Testis (tissue), 5 donors: ENCODE results near the gene MAGOH. TPM values are rescaled to one million over a fixed set of nuclear protein-coding genes. Genes with fewer than 3 reads are reported as not detected.

ENCODE experiments used
- DNase-seq: peaks from one replicate; pipeline ENCODE4 v3.0.0-alpha.2; 2019
- H3K27ac ChIP-seq, 2 donors: fragments of 200-600 bp; sonication (generic); one replicate each; pipeline ENCODE4 v1.5.1; 2019
- H3K27me3 ChIP-seq: fragments of 200-600 bp; sonication (generic); one replicate; pipeline ENCODE4 v1.5.1; 2019
- H3K36me3 ChIP-seq: fragments of 200-600 bp; sonication (generic); one replicate; pipeline ENCODE4 v1.5.1; 2017; ENCODE audit warnings: low read depth; ENCODE audit errors: missing control alignments
- H3K4me1 ChIP-seq: fragments of 200-600 bp; sonication (generic); one replicate; pipeline ENCODE4 v1.5.1; 2019
- H3K4me3 ChIP-seq, 2 donors: fragments of 200-600 bp; sonication (generic); one replicate each; pipeline ENCODE4 v1.5.1; 2017 to 2019
- H3K9me3 ChIP-seq: fragments of 200-600 bp; sonication (generic); one replicate; pipeline ENCODE4 v1.5.1; 2017
- CTCF ChIP-seq, 3 experiments: fragments of 450-650 bp in 2 of 3; fragments of 200-600 bp in 1 of 3; sonication (generic) in 1 of 3; IDR thresholded peaks; one replicate each; pipeline ENCODE4 v1.5.1; 2016 to 2019; ENCODE audit warnings: antibody characterized with exemption in 3 of 3, mild to moderate bottlenecking in 2 of 3, moderate library complexity in 1 of 3
- POLR2A ChIP-seq: fragments of 450-650 bp; IDR thresholded peaks from one replicate; pipeline ENCODE4 v1.6.1; 2017; ENCODE audit warnings: antibody characterized with exemption, mild to moderate bottlenecking, moderate library complexity
- WGBS, 2 donors: methylation state at CpG; one replicate each; pipeline ENCODE4 v1.1.5; 2018; 5-methylcytosine and 5-hydroxymethylcytosine counted together
- intact Hi-C: fragments of 100-400 bp; cut with DNase I; formaldehyde crosslinking; loops from one replicate; pipeline ENCODE4 v1.15.1; 2023; ENCODE audit warnings: low total_unique reads
- long read RNA-seq, 2 donors: transcript quantifications; one replicate each; lab custom pipeline, GENCODE V29; 2026
- polyA plus RNA-seq: library from polyadenylated mRNA; stranded (reverse); fragments of 350-450 nt; fragmentation: Illumina TruSeq; extraction: RNeasy Lipid Tissue Mini Kit (QIAGEN cat#74804); gene quantifications from one replicate; pipeline ENCODE4 v1.2.3, GENCODE V29; 2014; ENCODE audit warnings: low read depth, low replicate concordance; ENCODE audit not compliant: insufficient read depth
- total RNA-seq, 2 donors: library from RNA; depleted of rRNA; stranded (reverse); fragments of >200 nt; gene quantifications; one replicate each; pipeline ENCODE4 v1.2.3, GENCODE V29; 2016

MAGOH gene
- total RNA-seq (10 to 100 TPM; 32.0 to 39.1 TPM), polyA plus RNA-seq (50.0 TPM)
- long read RNA-seq, donor 1, transcript MAGOH-201 (4 exons, 500 nt), result minor isoform, 7 of 49 reads
- long read RNA-seq, donor 1, transcript MAGOH-202 (5 exons, 756 nt), result major isoform, 31 of 49 reads
- long read RNA-seq, donor 1, partial matches to known transcripts, result 0 of 49 reads
- long read RNA-seq, donor 1, other reads (novel, unspliced or antisense), result 5 of 49 reads
- long read RNA-seq, donor 2, transcript MAGOH-202 (5 exons, 756 nt), result major isoform, 27 of 37 reads
- long read RNA-seq, donor 2, transcript MAGOH-201 (4 exons, 500 nt), result minor isoform, 9 of 37 reads
- long read RNA-seq, donor 2, partial matches to known transcripts, result 0 of 37 reads
- long read RNA-seq, donor 2, other reads (novel, unspliced or antisense), result 0 of 37 reads

GRCh38 chr1:53238197-53239155 is at the start of gene MAGOH:
Gene MAGOH, minus strand, starts transcription at chr1:53238518. Its CDS starts 70 bp downstream, at chr1:53238448.
- H3K9me3 ChIP-seq, result no peaks in the 10 kb centered on the region
- peak within 1 kb of the TSS; percentile 90 to 99 for H3K4me3 ChIP-seq
- H3K4me1 ChIP-seq, result peaks cover 10% of the 10 kb centered on the region
- TF ChIP-seq CTCF (IDR thresholded peaks at IDR 0.05) (no peak), POLR2A (no peak)
- WGBS, 2 donors, result 3 to 8% methylated on average over 31 to 64 of the region's 64 CpGs
- intact Hi-C loops, result no loop called here
- no peaks in the 10 kb centered on the region for H3K27me3 ChIP-seq
- DNase-seq, result peak; percentile 96
- no peaks in the 10 kb centered on the region for H3K36me3 ChIP-seq
- peak within 1 kb of the TSS; percentile 78 to 79 for H3K27ac ChIP-seq

- Histone ChIP-seq H3K9me3 (no peaks in the 10 kb centered on the region), H3K4me3 (no peak overlapping the region), H3K36me3 (no peaks in the 10 kb centered on the region), H3K27ac (no peak overlapping the region), H3K27me3 (no peaks in the 10 kb centered on the region), H3K4me1 (peaks cover 16% of the 10 kb centered on the region)
- WGBS, 2 donors, result 70 to 80% methylated on average over 4 of the region's 4 CpGs
- no peak for DNase-seq
- intact Hi-C loops, result no loop called here
- TF ChIP-seq POLR2A, result no peak
- TF ChIP-seq CTCF (IDR thresholded peaks at IDR 0.05), result no peak
Observed at GRCh38 chr1:53286955-53287354, 48.6 kb upstream of the MAGOH start.

- Histone ChIP-seq H3K9me3 (no peaks in the 10 kb centered on the region), H3K27ac (no peak overlapping the region), H3K27me3 (no peaks in the 10 kb centered on the region), H3K4me3 (no peak overlapping the region), H3K36me3 (no peaks in the 10 kb centered on the region), H3K4me1 (peaks cover 16% of the 10 kb centered on the region)
- 58 to 71% methylated on average over 5 to 8 of the region's 8 CpGs for WGBS, 2 donors
- DNase-seq, result peak; percentile 81
- intact Hi-C loops, result no loop called here
- no peak for TF ChIP-seq CTCF (IDR thresholded peaks at IDR 0.05)
- TF ChIP-seq POLR2A, result no peak
Observed at GRCh38 chr1:53285969-53286760, 47.8 kb upstream of the MAGOH start.

GRCh38 chr1:53285546-53285945 is 47.2 kb upstream of the MAGOH start:
- intact Hi-C loops, result no loop called here
- DNase-seq, result no peak
- 83 to 84% methylated on average over 1 to 5 of the region's 5 CpGs for WGBS, 2 donors

More at GRCh38 chr1:53285546-53285945, 47.2 kb upstream of the MAGOH start:
- H3K27ac ChIP-seq, result no peak overlapping the region
- H3K4me3 ChIP-seq, result no peak overlapping the region
- peaks cover 13% of the 10 kb centered on the region for H3K4me1 ChIP-seq
- no peak for TF ChIP-seq CTCF (IDR thresholded peaks at IDR 0.05)
- no peak for TF ChIP-seq POLR2A
- no peaks in the 10 kb centered on the region for H3K36me3 ChIP-seq
- no peaks in the 10 kb centered on the region for H3K9me3 ChIP-seq
- H3K27me3 ChIP-seq, result no peaks in the 10 kb centered on the region
